ENCODE results near the gene CYP20A1.
"Not testable (repeated sequence)": the region's sequence is repeated elsewhere in the genome, so short reads cannot be mapped to it uniquely, and the experiment has no call there.

Gene CYP20A1

GRCh38 chr2:203328760-203329540 is 90.1 kb downstream of the CYP20A1 start:
- H3K4me3 ChIP-seq = peak overlapping the region; percentile 96
- H3K27ac ChIP-seq = peak overlapping the region; percentile 76 to 88
- DNase-seq (ENCODE audit: low spot score) = no peak
- TF ChIP-seq CTCF (IDR thresholded peaks at IDR 0.05) = no peak

- DNase-seq (ENCODE audit: low spot score) = no peak
- Histone ChIP-seq H3K4me3 (no peak overlapping the region), H3K27ac (no peak overlapping the region)
- TF ChIP-seq CTCF (IDR thresholded peaks at IDR 0.05) = no peak
Observed at GRCh38 chr2:203330434-203330833, 91.6 kb downstream of the CYP20A1 start.

GRCh38 chr2:203338322-203338721 is 99.5 kb downstream of the CYP20A1 start:
- DNase-seq (ENCODE audit: low spot score) = no peak
- no peak overlapping the region for H3K4me3 ChIP-seq
- no peak for TF ChIP-seq CTCF (IDR thresholded peaks at IDR 0.05)
- H3K27ac ChIP-seq = no peak overlapping the region

GRCh38 chr2:203340791-203341487 is 102.1 kb downstream of the CYP20A1 start:
- H3K27ac ChIP-seq = no peak overlapping the region
- no peak overlapping the region for H3K4me3 ChIP-seq
- no peak for DNase-seq (ENCODE audit: low spot score)
- no peak for TF ChIP-seq CTCF (IDR thresholded peaks at IDR 0.05)

GRCh38 chr2:203341741-203342310 is 103.0 kb downstream of the CYP20A1 start:
- DNase-seq (ENCODE audit: low spot score) = no peak
- TF ChIP-seq CTCF (IDR thresholded peaks at IDR 0.05) = no peak
- Histone ChIP-seq H3K4me3 (no peak overlapping the region), H3K27ac (no peak overlapping the region)

- H3K4me3 ChIP-seq; DNase-seq (ENCODE audit: low spot score); H3K27ac ChIP-seq: not testable (repeated sequence)
Observed at GRCh38 chr2:203342374-203342773, 103.6 kb downstream of the CYP20A1 start.

- DNase-seq (ENCODE audit: low spot score) = no peak
- no peak for TF ChIP-seq CTCF (IDR thresholded peaks at IDR 0.05)
- no peak overlapping the region for H3K27ac ChIP-seq
Observed at GRCh38 chr2:203344667-203345066, 105.8 kb downstream of the CYP20A1 start.

More at GRCh38 chr2:203344667-203345066, 105.8 kb downstream of the CYP20A1 start:
- H3K4me3 ChIP-seq = no peak overlapping the region
